GM23338 (cell line): ENCODE data around the gene ZFHX2. TPM values are rescaled to one million over a fixed set of nuclear protein-coding genes. Genes with fewer than 3 reads are reported as not detected.
A peak's percentile ranks its signal among the peaks of the same experiment; 100 is the strongest.

Experiments
- ATAC-seq: fragments of 200-7000 bp; cut with Tn5 transposase; 3 replicates; pipeline ENCODE4 v1.9.1; 2020
- DNase-seq: peaks from one replicate; pipeline ENCODE4 v3.0.0-alpha.2; 2015; ENCODE audit warnings: low spot score
- H2AFZ ChIP-seq: fragments of 200-600 bp; sonication (generic); 2 replicates; pipeline ENCODE4 v1.8.0; 2016; ENCODE audit warnings: antibody characterized with exemption, mild to moderate bottlenecking, moderate library complexity
- H3F3A ChIP-seq: fragments of 200-600 bp; sonication (generic); replicated peaks from 2 replicates; pipeline ENCODE4 v1.8.0; 2017; ENCODE audit warnings: antibody characterized with exemption, mixed run types, low read depth
- H3K27ac ChIP-seq: fragments of 200-600 bp; sonication (generic); 2 replicates; pipeline ENCODE4 v1.6.1; 2016; ENCODE audit warnings: low read depth
- H3K27me3 ChIP-seq: fragments of 200-600 bp; sonication (generic); 2 replicates; pipeline ENCODE4 v1.8.0; 2016; ENCODE audit warnings: mild to moderate bottlenecking, mixed run types, moderate library complexity; ENCODE audit not compliant: insufficient read depth
- H3K36me3 ChIP-seq: fragments of 200-600 bp; sonication (generic); 2 replicates; pipeline ENCODE4 v1.8.0; 2016; ENCODE audit warnings: mild to moderate bottlenecking; ENCODE audit not compliant: insufficient read depth
- H3K4me1 ChIP-seq: fragments of 200-600 bp; sonication (generic); 2 replicates; pipeline ENCODE4 v1.8.0; 2016; ENCODE audit warnings: mild to moderate bottlenecking, moderate library complexity; ENCODE audit not compliant: insufficient read depth
- H3K4me2 ChIP-seq: fragments of 200-600 bp; sonication (generic); 2 replicates; pipeline ENCODE4 v1.7.1; 2017; ENCODE audit warnings: mixed run types
- H3K4me3 ChIP-seq: fragments of 200-600 bp; sonication (generic); 2 replicates; pipeline ENCODE4 v1.6.1; 2016; ENCODE audit warnings: mixed run types
- H3K79me2 ChIP-seq: fragments of 200-600 bp; sonication (generic); replicated peaks from 2 replicates; pipeline ENCODE4 v1.8.0; 2017; ENCODE audit warnings: mild to moderate bottlenecking; ENCODE audit not compliant: insufficient read depth
- H3K9me2 ChIP-seq: fragments of 200-600 bp; sonication (generic); 2 replicates; pipeline ENCODE4 v1.8.0; 2017; ENCODE audit not compliant: insufficient read depth
- H4K20me1 ChIP-seq: fragments of 200-600 bp; sonication (generic); replicated peaks from 2 replicates; pipeline ENCODE4 v1.8.0; 2017; ENCODE audit warnings: mild to moderate bottlenecking; ENCODE audit not compliant: insufficient read depth
- H3K27ac Mint-ChIP-seq: 2 replicates; pipeline ENCODE4 v1.8.0; 2020; ENCODE audit warnings: inconsistent platforms, mild to moderate bottlenecking, moderate library complexity, mixed read lengths
- H3K27me3 Mint-ChIP-seq: 3 replicates; pipeline ENCODE4 v1.8.0; 2022; ENCODE audit warnings: low read depth, mild to moderate bottlenecking, moderate library complexity, mixed read lengths, inconsistent platforms; ENCODE audit not compliant: insufficient read depth, poor library complexity
- H3K36me3 Mint-ChIP-seq: 3 replicates; pipeline ENCODE4 v1.8.0; 2021; ENCODE audit warnings: low read depth, mild to moderate bottlenecking, inconsistent platforms, moderate library complexity, mixed read lengths
- H3K4me1 Mint-ChIP-seq: 3 replicates; pipeline ENCODE4 v1.8.0; 2020; ENCODE audit warnings: mild to moderate bottlenecking, inconsistent platforms, mixed read lengths
- H3K4me3 Mint-ChIP-seq: 3 replicates; pipeline ENCODE4 v1.8.0; 2021; ENCODE audit warnings: moderate library complexity, mild to moderate bottlenecking, inconsistent platforms, mixed read lengths
- H3K9me3 Mint-ChIP-seq: 3 replicates; pipeline ENCODE4 v1.8.0; 2020; ENCODE audit warnings: moderate library complexity, mild to moderate bottlenecking, inconsistent platforms, mixed read lengths
- EZH2 ChIP-seq: fragments of 200-600 bp; sonication (generic); IDR thresholded peaks from one replicate; pipeline ENCODE4 v1.8.0; 2017; ENCODE audit warnings: antibody characterized with exemption, mild to moderate bottlenecking, low read depth; ENCODE audit not compliant: unreplicated experiment
- EZH2phosphoT487 ChIP-seq: fragments of 200-600 bp; sonication (generic); IDR thresholded peaks from one replicate; pipeline ENCODE4 v1.8.1; 2018; ENCODE audit warnings: antibody characterized with exemption; ENCODE audit not compliant: unreplicated experiment
- JUNB ChIP-seq: IDR thresholded peaks from one replicate; pipeline ENCODE4 v1.6.1; 2016; ENCODE audit warnings: antibody characterized with exemption; ENCODE audit not compliant: unreplicated experiment
- POLR2AphosphoS5 ChIP-seq: IDR thresholded peaks from 2 replicates; pipeline ENCODE4 v1.6.1; 2016; ENCODE audit warnings: antibody characterized with exemption, low read depth
- REST ChIP-seq: IDR thresholded peaks from one replicate; pipeline ENCODE4 v1.6.1; 2018; ENCODE audit warnings: antibody characterized with exemption; ENCODE audit not compliant: unreplicated experiment
- STAT1 ChIP-seq: IDR thresholded peaks from one replicate; pipeline ENCODE4 v1.6.1; 2016; ENCODE audit warnings: antibody characterized with exemption; ENCODE audit not compliant: unreplicated experiment
- ZNF114 ChIP-seq: fragments of 250-450 bp; sonication (Bioruptor Pico); IDR thresholded peaks from 2 replicates; pipeline ENCODE4 v1.5.0; 2020; ENCODE audit warnings: mild to moderate bottlenecking, moderate library complexity
- polyA plus RNA-seq: library from polyadenylated mRNA; unstranded; fragments of >200 nt; fragmentation: Nextera tagmentation; extraction: Ambion mirVana; gene quantifications from 2 replicates; pipeline ENCODE4 v1.2.1, GENCODE V29; 2016
- total RNA-seq: library from RNA; depleted of rRNA; stranded (reverse); fragments of >200 nt; shearing (Covaris generic); gene quantifications from 2 replicates; pipeline ENCODE4 v1.2.3, GENCODE V29; 2014
- TF ChIP-seq, protein P1 (sequence below): fragments of 250-450 bp; sonication (Bioruptor Pico); IDR thresholded peaks from 2 replicates; pipeline ENCODE4 v1.5.0; 2020; ENCODE audit warnings: mild to moderate bottlenecking, moderate library complexity
- TF ChIP-seq, protein P2 (sequence below): IDR thresholded peaks from 2 replicates; pipeline ENCODE4 v1.6.1; 2016; ENCODE audit warnings: antibody characterized with exemption

Gene ZFHX2
- total and polyA plus RNA-seq, 2 experiments from 2014 or later: 11.6 to 18.5 TPM

DNA sequence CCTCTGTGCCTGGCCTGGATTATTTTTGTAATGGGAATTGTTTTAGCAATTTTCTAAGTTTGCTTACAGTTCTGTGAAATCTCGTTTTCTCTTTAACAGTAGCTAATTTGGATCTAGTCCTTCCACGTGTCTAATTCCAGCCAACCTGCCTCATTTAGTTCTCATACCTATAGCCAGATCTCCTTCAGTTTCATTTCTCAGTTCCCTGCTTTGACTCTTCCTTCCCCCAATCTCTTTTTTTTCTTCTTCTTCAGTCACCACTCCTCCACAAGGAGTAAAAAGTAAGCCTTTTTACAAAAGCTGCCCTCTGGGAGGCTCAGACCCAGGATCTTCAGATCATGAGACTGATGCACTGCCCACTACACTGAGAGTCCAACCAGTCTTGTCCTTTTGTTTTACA is 6.0 kb upstream of the ZFHX2 start (continued):
- TF ChIP-seq, protein P1, sequence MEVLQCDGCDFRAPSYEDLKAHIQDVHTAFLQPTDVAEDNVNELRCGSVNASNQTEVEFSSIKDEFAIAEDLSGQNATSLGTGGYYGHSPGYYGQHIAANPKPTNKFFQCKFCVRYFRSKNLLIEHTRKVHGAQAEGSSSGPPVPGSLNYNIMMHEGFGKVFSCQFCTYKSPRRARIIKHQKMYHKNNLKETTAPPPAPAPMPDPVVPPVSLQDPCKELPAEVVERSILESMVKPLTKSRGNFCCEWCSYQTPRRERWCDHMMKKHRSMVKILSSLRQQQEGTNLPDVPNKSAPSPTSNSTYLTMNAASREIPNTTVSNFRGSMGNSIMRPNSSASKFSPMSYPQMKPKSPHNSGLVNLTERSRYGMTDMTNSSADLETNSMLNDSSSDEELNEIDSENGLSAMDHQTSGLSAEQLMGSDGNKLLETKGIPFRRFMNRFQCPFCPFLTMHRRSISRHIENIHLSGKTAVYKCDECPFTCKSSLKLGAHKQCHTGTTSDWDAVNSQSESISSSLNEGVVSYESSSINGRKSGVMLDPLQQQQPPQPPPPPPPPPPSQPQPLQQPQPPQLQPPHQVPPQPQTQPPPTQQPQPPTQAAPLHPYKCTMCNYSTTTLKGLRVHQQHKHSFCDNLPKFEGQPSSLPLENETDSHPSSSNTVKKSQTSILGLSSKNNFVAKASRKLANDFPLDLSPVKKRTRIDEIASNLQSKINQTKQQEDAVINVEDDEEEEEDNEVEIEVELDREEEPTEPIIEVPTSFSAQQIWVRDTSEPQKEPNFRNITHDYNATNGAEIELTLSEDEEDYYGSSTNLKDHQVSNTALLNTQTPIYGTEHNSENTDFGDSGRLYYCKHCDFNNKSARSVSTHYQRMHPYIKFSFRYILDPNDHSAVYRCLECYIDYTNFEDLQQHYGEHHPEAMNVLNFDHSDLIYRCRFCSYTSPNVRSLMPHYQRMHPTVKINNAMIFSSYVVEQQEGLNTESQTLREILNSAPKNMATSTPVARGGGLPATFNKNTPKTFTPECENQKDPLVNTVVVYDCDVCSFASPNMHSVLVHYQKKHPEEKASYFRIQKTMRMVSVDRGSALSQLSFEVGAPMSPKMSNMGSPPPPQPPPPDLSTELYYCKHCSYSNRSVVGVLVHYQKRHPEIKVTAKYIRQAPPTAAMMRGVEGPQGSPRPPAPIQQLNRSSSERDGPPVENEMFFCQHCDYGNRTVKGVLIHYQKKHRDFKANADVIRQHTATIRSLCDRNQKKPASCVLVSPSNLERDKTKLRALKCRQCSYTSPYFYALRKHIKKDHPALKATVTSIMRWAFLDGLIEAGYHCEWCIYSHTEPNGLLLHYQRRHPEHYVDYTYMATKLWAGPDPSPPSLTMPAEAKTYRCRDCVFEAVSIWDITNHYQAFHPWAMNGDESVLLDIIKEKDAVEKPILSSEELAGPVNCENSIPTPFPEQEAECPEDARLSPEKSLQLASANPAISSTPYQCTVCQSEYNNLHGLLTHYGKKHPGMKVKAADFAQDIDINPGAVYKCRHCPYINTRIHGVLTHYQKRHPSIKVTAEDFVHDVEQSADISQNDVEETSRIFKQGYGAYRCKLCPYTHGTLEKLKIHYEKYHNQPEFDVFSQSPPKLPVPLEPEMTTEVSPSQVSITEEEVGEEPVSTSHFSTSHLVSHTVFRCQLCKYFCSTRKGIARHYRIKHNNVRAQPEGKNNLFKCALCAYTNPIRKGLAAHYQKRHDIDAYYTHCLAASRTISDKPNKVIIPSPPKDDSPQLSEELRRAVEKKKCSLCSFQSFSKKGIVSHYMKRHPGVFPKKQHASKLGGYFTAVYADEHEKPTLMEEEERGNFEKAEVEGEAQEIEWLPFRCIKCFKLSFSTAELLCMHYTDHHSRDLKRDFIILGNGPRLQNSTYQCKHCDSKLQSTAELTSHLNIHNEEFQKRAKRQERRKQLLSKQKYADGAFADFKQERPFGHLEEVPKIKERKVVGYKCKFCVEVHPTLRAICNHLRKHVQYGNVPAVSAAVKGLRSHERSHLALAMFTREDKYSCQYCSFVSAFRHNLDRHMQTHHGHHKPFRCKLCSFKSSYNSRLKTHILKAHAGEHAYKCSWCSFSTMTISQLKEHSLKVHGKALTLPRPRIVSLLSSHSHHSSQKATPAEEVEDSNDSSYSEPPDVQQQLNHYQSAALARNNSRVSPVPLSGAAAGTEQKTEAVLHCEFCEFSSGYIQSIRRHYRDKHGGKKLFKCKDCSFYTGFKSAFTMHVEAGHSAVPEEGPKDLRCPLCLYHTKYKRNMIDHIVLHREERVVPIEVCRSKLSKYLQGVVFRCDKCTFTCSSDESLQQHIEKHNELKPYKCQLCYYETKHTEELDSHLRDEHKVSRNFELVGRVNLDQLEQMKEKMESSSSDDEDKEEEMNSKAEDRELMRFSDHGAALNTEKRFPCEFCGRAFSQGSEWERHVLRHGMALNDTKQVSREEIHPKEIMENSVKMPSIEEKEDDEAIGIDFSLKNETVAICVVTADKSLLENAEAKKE (CRISPR knock-in tag): no peak

GRCh38 chr14:23556700-23557440 is 5.3 kb upstream of the ZFHX2 start:
- H4K20me1 ChIP-seq: no peaks in the 10 kb centered on the region; the same call in 1 of the 2 replicates
- no peak for TF ChIP-seq JUNB
- TF ChIP-seq, protein P2, sequence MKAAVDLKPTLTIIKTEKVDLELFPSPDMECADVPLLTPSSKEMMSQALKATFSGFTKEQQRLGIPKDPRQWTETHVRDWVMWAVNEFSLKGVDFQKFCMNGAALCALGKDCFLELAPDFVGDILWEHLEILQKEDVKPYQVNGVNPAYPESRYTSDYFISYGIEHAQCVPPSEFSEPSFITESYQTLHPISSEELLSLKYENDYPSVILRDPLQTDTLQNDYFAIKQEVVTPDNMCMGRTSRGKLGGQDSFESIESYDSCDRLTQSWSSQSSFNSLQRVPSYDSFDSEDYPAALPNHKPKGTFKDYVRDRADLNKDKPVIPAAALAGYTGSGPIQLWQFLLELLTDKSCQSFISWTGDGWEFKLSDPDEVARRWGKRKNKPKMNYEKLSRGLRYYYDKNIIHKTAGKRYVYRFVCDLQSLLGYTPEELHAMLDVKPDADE: no peak
- no peak for TF ChIP-seq STAT1
- TF ChIP-seq POLR2AphosphoS5: no peak
- no peak for TF ChIP-seq ZNF114 (CRISPR knock-in tag)
- TF ChIP-seq REST: no peak
- TF ChIP-seq EZH2: no peak
- TF ChIP-seq EZH2phosphoT487: no peak
- H3K4me1 ChIP-seq: peaks cover 41% of the 10 kb centered on the region
- peaks cover 19% of the 10 kb centered on the region for H3K79me2 ChIP-seq
- peaks cover 13% of the 10 kb centered on the region; the same call in 1 of the 2 replicates for H3F3A ChIP-seq
- H3K27me3 ChIP-seq: no peaks in the 10 kb centered on the region
- peak overlapping the region; percentile 90 for H3K27ac ChIP-seq
- peaks cover 49% of the 10 kb centered on the region for H3K4me1 Mint-ChIP-seq
- H3K9me3 Mint-ChIP-seq: no peaks in the 10 kb centered on the region
- peak overlapping the region; percentile 92 for H3K27ac Mint-ChIP-seq
- H3K36me3 ChIP-seq: no peaks in the 10 kb centered on the region; the same call in 1 of the 2 replicates
- DNase-seq (no peak), ATAC-seq (peak; percentile 6)
- H3K4me2 ChIP-seq: peak overlapping the region; percentile 95
- H3K27me3 Mint-ChIP-seq: peaks cover 15% of the 10 kb centered on the region
- H2AFZ ChIP-seq: no peak overlapping the region; the same call in 1 of the 2 replicates
- peak overlapping the region; percentile 74 for H3K4me3 ChIP-seq
- H3K9me2 ChIP-seq: no peaks in the 10 kb centered on the region
- peaks cover 38% of the 10 kb centered on the region for H3K36me3 Mint-ChIP-seq
- H3K4me3 Mint-ChIP-seq: peak overlapping the region; percentile 92
